ENCODE measurements around the gene GRIK5. TPM values are rescaled to one million over a fixed set of nuclear protein-coding genes. Genes with fewer than 3 reads are reported as not detected.

Gene GRIK5
- total and polyA plus RNA-seq, 4 donors = 13.1 to 83.2 (median 48.2) TPM

GRCh38 chr19:42096255-42096837 lies 26.3 kb upstream of the GRIK5 start:
- H3K27ac ChIP-seq (ENCODE audit: low read depth, low read length) = no peak overlapping the region
- WGBS (ENCODE audit: insufficient coverage) = 34% methylated on average over 14 of the region's 15 CpGs
- H3K4me3 ChIP-seq (ENCODE audit: low read depth, low read length) = no peak overlapping the region
- H3K9me3 ChIP-seq (ENCODE audit: control insufficient read depth, insufficient read depth, low read length) = no peaks in the 10 kb centered on the region
- DNase-seq (ENCODE audit: low read depth in 4 of 6, low spot score in 6 of 6) = no peak
- peaks cover 8% of the 10 kb centered on the region for H3K4me1 ChIP-seq (ENCODE audit: control insufficient read depth, insufficient read depth, low read length)
- peaks cover 7% of the 10 kb centered on the region for H3K27me3 ChIP-seq (ENCODE audit: control insufficient read depth, insufficient read depth, low read length)
- peaks cover 39% of the 10 kb centered on the region for H3K36me3 ChIP-seq (ENCODE audit: control insufficient read depth, insufficient read depth, low read length)

GRCh38 chr19:42095814-42096230 lies 25.8 kb upstream of the GRIK5 start:
- Histone ChIP-seq H3K36me3 (ENCODE audit: control insufficient read depth, insufficient read depth, low read length) (peaks cover 43% of the 10 kb centered on the region), H3K9me3 (ENCODE audit: control insufficient read depth, insufficient read depth, low read length) (no peaks in the 10 kb centered on the region), H3K4me3 (ENCODE audit: low read depth, low read length) (no peak overlapping the region), H3K27me3 (ENCODE audit: control insufficient read depth, insufficient read depth, low read length) (peaks cover 7% of the 10 kb centered on the region), H3K27ac (ENCODE audit: low read depth, low read length) (no peak overlapping the region), H3K4me1 (ENCODE audit: control insufficient read depth, insufficient read depth, low read length) (peaks cover 8% of the 10 kb centered on the region)
- WGBS (ENCODE audit: insufficient coverage) = 19% methylated on average over 28 of the region's 28 CpGs
- DNase-seq (ENCODE audit: low read depth in 4 of 6, low spot score in 6 of 6) = no peak

GRCh38 chr19:42095142-42095813 lies 25.3 kb upstream of the GRIK5 start:
- H3K27ac ChIP-seq (ENCODE audit: low read depth, low read length) = no peak overlapping the region
- H3K4me3 ChIP-seq (ENCODE audit: low read depth, low read length) = no peak overlapping the region
- peaks cover 7% of the 10 kb centered on the region for H3K27me3 ChIP-seq (ENCODE audit: control insufficient read depth, insufficient read depth, low read length)
- DNase-seq (ENCODE audit: low read depth in 4 of 6, low spot score in 6 of 6) = no peak
- no peaks in the 10 kb centered on the region for H3K9me3 ChIP-seq (ENCODE audit: control insufficient read depth, insufficient read depth, low read length)
- H3K36me3 ChIP-seq (ENCODE audit: control insufficient read depth, insufficient read depth, low read length) = peaks cover 46% of the 10 kb centered on the region
- 81% methylated on average over 36 of the region's 36 CpGs for WGBS (ENCODE audit: insufficient coverage)
- peaks cover 8% of the 10 kb centered on the region for H3K4me1 ChIP-seq (ENCODE audit: control insufficient read depth, insufficient read depth, low read length)

GRCh38 chr19:42093926-42094325 lies 23.9 kb upstream of the GRIK5 start:
- no peak for DNase-seq (ENCODE audit: low read depth in 4 of 6, low spot score in 6 of 6)
- H3K9me3 ChIP-seq (ENCODE audit: control insufficient read depth, insufficient read depth, low read length) = no peaks in the 10 kb centered on the region
- WGBS (ENCODE audit: insufficient coverage) = 48% methylated on average over 4 of the region's 4 CpGs
- H3K4me3 ChIP-seq (ENCODE audit: low read depth, low read length) = no peak overlapping the region
- peaks cover 43% of the 10 kb centered on the region for H3K36me3 ChIP-seq (ENCODE audit: control insufficient read depth, insufficient read depth, low read length)
- peaks cover 7% of the 10 kb centered on the region for H3K27me3 ChIP-seq (ENCODE audit: control insufficient read depth, insufficient read depth, low read length)
- no peak overlapping the region for H3K27ac ChIP-seq (ENCODE audit: low read depth, low read length)
- peaks cover 8% of the 10 kb centered on the region for H3K4me1 ChIP-seq (ENCODE audit: control insufficient read depth, insufficient read depth, low read length)

- no peaks in the 10 kb centered on the region for H3K9me3 ChIP-seq (ENCODE audit: control insufficient read depth, insufficient read depth, low read length)
- H3K4me1 ChIP-seq (ENCODE audit: control insufficient read depth, insufficient read depth, low read length) = peaks cover 8% of the 10 kb centered on the region
- H3K27me3 ChIP-seq (ENCODE audit: control insufficient read depth, insufficient read depth, low read length) = peaks cover 7% of the 10 kb centered on the region
- H3K27ac ChIP-seq (ENCODE audit: low read depth, low read length) = no peak overlapping the region
- H3K36me3 ChIP-seq (ENCODE audit: control insufficient read depth, insufficient read depth, low read length) = peaks cover 44% of the 10 kb centered on the region
- DNase-seq (ENCODE audit: low read depth in 4 of 6, low spot score in 6 of 6) = no peak
- no peak overlapping the region for H3K4me3 ChIP-seq (ENCODE audit: low read depth, low read length)
- WGBS (ENCODE audit: insufficient coverage) = 60% methylated on average over 1 of the region's 4 CpGs
Measured at GRCh38 chr19:42093505-42093904, 23.5 kb upstream of the GRIK5 start.

- Histone ChIP-seq H3K4me1 (ENCODE audit: control insufficient read depth, insufficient read depth, low read length) (peaks cover 8% of the 10 kb centered on the region), H3K27me3 (ENCODE audit: control insufficient read depth, insufficient read depth, low read length) (peaks cover 7% of the 10 kb centered on the region), H3K36me3 (ENCODE audit: control insufficient read depth, insufficient read depth, low read length) (peaks cover 44% of the 10 kb centered on the region), H3K4me3 (ENCODE audit: low read depth, low read length) (no peak overlapping the region), H3K27ac (ENCODE audit: low read depth, low read length) (no peak overlapping the region), H3K9me3 (ENCODE audit: control insufficient read depth, insufficient read depth, low read length) (no peaks in the 10 kb centered on the region)
- 50% methylated on average over 5 of the region's 5 CpGs for WGBS (ENCODE audit: insufficient coverage)
- no peak for DNase-seq (ENCODE audit: low read depth in 4 of 6, low spot score in 6 of 6)
Measured at GRCh38 chr19:42092350-42092749, 22.3 kb upstream of the GRIK5 start.

- no peak overlapping the region for H3K27ac ChIP-seq (ENCODE audit: low read depth, low read length)
- H3K27me3 ChIP-seq (ENCODE audit: control insufficient read depth, insufficient read depth, low read length) = peaks cover 7% of the 10 kb centered on the region
- DNase-seq (ENCODE audit: low read depth in 4 of 6, low spot score in 6 of 6) = no peak
- H3K9me3 ChIP-seq (ENCODE audit: control insufficient read depth, insufficient read depth, low read length) = no peaks in the 10 kb centered on the region
- no peak overlapping the region for H3K4me3 ChIP-seq (ENCODE audit: low read depth, low read length)
- 31% methylated on average over 4 of the region's 10 CpGs for WGBS (ENCODE audit: insufficient coverage)
- H3K36me3 ChIP-seq (ENCODE audit: control insufficient read depth, insufficient read depth, low read length) = peaks cover 44% of the 10 kb centered on the region
- peaks cover 8% of the 10 kb centered on the region for H3K4me1 ChIP-seq (ENCODE audit: control insufficient read depth, insufficient read depth, low read length)
Measured at GRCh38 chr19:42091742-42092141, 21.7 kb upstream of the GRIK5 start.

GRCh38 chr19:42091300-42091699 lies 21.3 kb upstream of the GRIK5 start:
- no peaks in the 10 kb centered on the region for H3K9me3 ChIP-seq (ENCODE audit: control insufficient read depth, insufficient read depth, low read length)
- no peak for DNase-seq (ENCODE audit: low read depth in 4 of 6, low spot score in 6 of 6)
- no peak overlapping the region for H3K27ac ChIP-seq (ENCODE audit: low read depth, low read length)
- 81% methylated on average over 10 of the region's 13 CpGs for WGBS (ENCODE audit: insufficient coverage)
- H3K36me3 ChIP-seq (ENCODE audit: control insufficient read depth, insufficient read depth, low read length) = peaks cover 44% of the 10 kb centered on the region
- no peak overlapping the region for H3K4me3 ChIP-seq (ENCODE audit: low read depth, low read length)
- H3K27me3 ChIP-seq (ENCODE audit: control insufficient read depth, insufficient read depth, low read length) = peaks cover 3% of the 10 kb centered on the region
- H3K4me1 ChIP-seq (ENCODE audit: control insufficient read depth, insufficient read depth, low read length) = peaks cover 7% of the 10 kb centered on the region

- WGBS (ENCODE audit: insufficient coverage) = 59% methylated on average over 9 of the region's 9 CpGs
- Histone ChIP-seq H3K27ac (ENCODE audit: low read depth, low read length) (no peak overlapping the region), H3K36me3 (ENCODE audit: control insufficient read depth, insufficient read depth, low read length) (peaks cover 38% of the 10 kb centered on the region), H3K27me3 (ENCODE audit: control insufficient read depth, insufficient read depth, low read length) (peaks cover 2% of the 10 kb centered on the region), H3K9me3 (ENCODE audit: control insufficient read depth, insufficient read depth, low read length) (no peaks in the 10 kb centered on the region), H3K4me1 (ENCODE audit: control insufficient read depth, insufficient read depth, low read length) (peaks cover 1% of the 10 kb centered on the region), H3K4me3 (ENCODE audit: low read depth, low read length) (no peak overlapping the region)
- peak in 1 of 6 donors; percentile 21 for DNase-seq (ENCODE audit: low read depth in 4 of 6, low spot score in 6 of 6)
Measured at GRCh38 chr19:42090672-42091071, 20.7 kb upstream of the GRIK5 start.

GRCh38 chr19:42089772-42090171 lies 19.8 kb upstream of the GRIK5 start:
- peaks cover 29% of the 10 kb centered on the region for H3K36me3 ChIP-seq (ENCODE audit: control insufficient read depth, insufficient read depth, low read length)
- DNase-seq (ENCODE audit: low read depth in 4 of 6, low spot score in 6 of 6) = no peak
- no peaks in the 10 kb centered on the region for H3K4me1 ChIP-seq (ENCODE audit: control insufficient read depth, insufficient read depth, low read length)
- WGBS (ENCODE audit: insufficient coverage) = 91% methylated on average over 12 of the region's 13 CpGs
- H3K4me3 ChIP-seq (ENCODE audit: low read depth, low read length) = no peak overlapping the region
- no peaks in the 10 kb centered on the region for H3K9me3 ChIP-seq (ENCODE audit: control insufficient read depth, insufficient read depth, low read length)
- no peaks in the 10 kb centered on the region for H3K27me3 ChIP-seq (ENCODE audit: control insufficient read depth, insufficient read depth, low read length)
- no peak overlapping the region for H3K27ac ChIP-seq (ENCODE audit: low read depth, low read length)

All from spinal cord (tissue), 10 donors.